A549 (cell line): ENCODE results near the gene CCDC187. TPM values are rescaled to one million over a fixed set of nuclear protein-coding genes. Genes with fewer than 3 reads are reported as not detected.

Experiments used
- ATAC-seq, 2 experiments: fragments of 200-7000 bp in 1 of 2; fragments of >200 bp in 1 of 2; cut with Nextera tagmentation in 1 of 2; cut with Tn5 transposase in 1 of 2; 3 replicates each; pipeline versions ENCODE4 v1.8.0 to v1.9.1; 2018 to 2020; ENCODE audit warnings: mild to moderate bottlenecking in 1 of 2, moderate library complexity in 1 of 2
- CTCF ChIA-PET: fragments of 300-600 bp; sonication (Branson Sonifier 250); formaldehyde crosslinking; extraction: SDS; loops from one replicate; lab custom pipeline; 2021; ENCODE audit warnings: antibody characterized with exemption, inconsistent platforms; lab: Yijun Ruan, JAX
- POLR2A ChIA-PET: fragments of 350-600 bp; formaldehyde crosslinking; extraction: SDS; loops from one replicate; lab custom pipeline; 2021; ENCODE audit warnings: antibody characterized with exemption, inconsistent platforms; lab: Yijun Ruan, JAX
- DNase-seq, 2 experiments: peaks; one replicate each; pipeline versions ENCODE4 v3.0.0 to v3.0.0-alpha.2; 2011 to 2016; ENCODE audit warnings: low read depth in 1 of 2, low spot score in 1 of 2
- FAIRE-seq: peaks from 2 replicates; lab custom pipeline; 2011; peaks lifted over from hg19 to GRCh38; lab: Jason Lieb, UNC
- H3K27ac ChIP-seq, 2 experiments: fragments of >200 bp; sonication (Bioruptor Twin); formaldehyde crosslinking; 3 replicates each; pipeline ENCODE4 v1.5.1; 2016 to 2017
- H3K4me1 ChIP-seq: fragments of >200 bp; sonication (Bioruptor Twin); formaldehyde crosslinking; 3 replicates; pipeline ENCODE4 v1.6.1; 2016
- H3K4me2 ChIP-seq: fragments of >200 bp; sonication (Bioruptor Twin); formaldehyde crosslinking; 3 replicates; pipeline ENCODE4 v1.6.1; 2016
- H3K4me3 ChIP-seq: fragments of >200 bp; sonication (Bioruptor Twin); formaldehyde crosslinking; 3 replicates; pipeline ENCODE4 v1.5.1; 2016
- H3K9me3 ChIP-seq: fragments of >200 bp; sonication (Bioruptor Twin); formaldehyde crosslinking; 3 replicates; pipeline ENCODE4 v1.6.1; 2016
- ATOH8 ChIP-seq: fragments of 250-450 bp; sonication (Bioruptor Pico); IDR thresholded peaks from 2 replicates; pipeline ENCODE4 v1.5.0; 2020; ENCODE audit warnings: low read depth, mild to moderate bottlenecking, moderate library complexity
- CEBPB ChIP-seq, 2 experiments: fragments of >200 bp in 1 of 2; sonication (Bioruptor Twin) in 1 of 2; formaldehyde crosslinking in 1 of 2; IDR thresholded peaks; 2 replicates each; pipeline ENCODE4 v1.6.1; 2012 to 2016
- CHD2 ChIP-seq: fragments of 150-350 bp; IDR thresholded peaks from 2 replicates; pipeline ENCODE4 v1.6.1; 2014; ENCODE audit warnings: low read length; ENCODE audit not compliant: partially characterized antibody
- CHD4 ChIP-seq: fragments of 200-600 bp; sonication (generic); IDR thresholded peaks from 2 replicates; pipeline ENCODE4 v1.6.1; 2016; ENCODE audit warnings: antibody characterized with exemption, mild to moderate bottlenecking, borderline replicate concordance
- CTCF ChIP-seq: fragments of >200 bp; sonication (Bioruptor Twin); formaldehyde crosslinking; IDR thresholded peaks from 3 replicates; pipeline ENCODE4 v1.5.1; 2016
- EHF ChIP-seq: fragments of 250-450 bp; sonication (Bioruptor Pico); IDR thresholded peaks from 2 replicates; pipeline ENCODE4 v1.5.0; 2020; ENCODE audit warnings: mild to moderate bottlenecking
- FOSB ChIP-seq: fragments of 250-450 bp; sonication (Bioruptor Pico); IDR thresholded peaks from 2 replicates; pipeline ENCODE4 v1.5.0; 2020; ENCODE audit warnings: mild to moderate bottlenecking, moderate library complexity
- FOSL2 ChIP-seq, 2 experiments: fragments of 450-650 bp in 1 of 2; fragments of >200 bp in 1 of 2; sonication (Bioruptor Twin) in 1 of 2; formaldehyde crosslinking; IDR thresholded peaks; 2 replicates each; pipeline versions ENCODE4 v1.5.0 to v1.6.1; 2016 to 2020; ENCODE audit warnings: mild to moderate bottlenecking in 1 of 2, moderate library complexity in 1 of 2
- GATA3 ChIP-seq: IDR thresholded peaks from 2 replicates; pipeline ENCODE4 v1.6.1; 2012; ENCODE audit warnings: borderline replicate concordance
- HEYL ChIP-seq: fragments of 250-450 bp; sonication (Bioruptor Pico); IDR thresholded peaks from 2 replicates; pipeline ENCODE4 v1.8.0; 2021; ENCODE audit warnings: mild to moderate bottlenecking, moderate library complexity
- HOXA7 ChIP-seq: fragments of 250-450 bp; sonication (Bioruptor Pico); IDR thresholded peaks from 2 replicates; pipeline ENCODE4 v1.5.0; 2020; ENCODE audit warnings: mild to moderate bottlenecking, moderate library complexity
- HOXB13 ChIP-seq: fragments of 250-450 bp; sonication (Bioruptor Pico); IDR thresholded peaks from 2 replicates; pipeline ENCODE4 v1.5.0; 2020; ENCODE audit warnings: low read depth, mild to moderate bottlenecking, moderate library complexity
- HOXB5 ChIP-seq: fragments of 250-450 bp; sonication (Bioruptor Pico); IDR thresholded peaks from 2 replicates; pipeline ENCODE4 v1.5.0; 2020; ENCODE audit warnings: mild to moderate bottlenecking, moderate library complexity
- JUNB ChIP-seq: fragments of >200 bp; sonication (Bioruptor Twin); formaldehyde crosslinking; IDR thresholded peaks from 2 replicates; pipeline ENCODE4 v1.6.1; 2016
- KDM5A ChIP-seq: fragments of 200-600 bp; sonication (generic); IDR thresholded peaks from 2 replicates; pipeline ENCODE4 v1.6.1; 2016; ENCODE audit warnings: antibody characterized with exemption, mild to moderate bottlenecking
- MAX ChIP-seq: IDR thresholded peaks from 2 replicates; pipeline ENCODE4 v1.6.1; 2012
- MAZ ChIP-seq: fragments of 150-350 bp; IDR thresholded peaks from 2 replicates; pipeline ENCODE4 v1.6.1; 2014; ENCODE audit warnings: antibody characterized with exemption, low read depth, low read length, borderline replicate concordance
- PHF8 ChIP-seq: fragments of 200-600 bp; sonication (generic); IDR thresholded peaks from 2 replicates; pipeline ENCODE4 v1.6.1; 2016; ENCODE audit warnings: low read depth, mild to moderate bottlenecking, antibody characterized with exemption, moderate library complexity, borderline replicate concordance
- RAD21 ChIP-seq, 2 experiments: fragments of >200 bp in 1 of 2; sonication (Bioruptor Twin) in 1 of 2; formaldehyde crosslinking in 1 of 2; IDR thresholded peaks in 1 of 2; conservative IDR thresholded peaks in 1 of 2; 2 replicates in 1 of 2; 3 replicates in 1 of 2; pipeline ENCODE4 v1.6.1; 2012 to 2018; ENCODE audit warnings: inconsistent platforms in 1 of 2
- SMC3 ChIP-seq: fragments of >200 bp; sonication (Bioruptor Twin); formaldehyde crosslinking; IDR thresholded peaks from 3 replicates; pipeline ENCODE4 v1.6.1; 2018; ENCODE audit warnings: inconsistent platforms
- SREBF2 ChIP-seq: fragments of 450-650 bp; IDR thresholded peaks from 2 replicates; pipeline ENCODE4 v1.6.1; 2014; ENCODE audit warnings: mild to moderate bottlenecking, moderate library complexity
- TFCP2L1 ChIP-seq: fragments of 250-450 bp; sonication (Bioruptor Pico); IDR thresholded peaks from 2 replicates; pipeline ENCODE4 v1.5.0; 2021; ENCODE audit warnings: mild to moderate bottlenecking
- TP53 ChIP-seq: fragments of 250-450 bp; sonication (Bioruptor Pico); IDR thresholded peaks from 2 replicates; pipeline ENCODE4 v1.5.0; 2021; ENCODE audit warnings: mild to moderate bottlenecking, moderate library complexity
- WGBS: methylation state at CpG from one replicate; pipeline ENCODE4 v1.1.6; 2017; ENCODE audit errors: missing lambda C conversion rate; 5-methylcytosine and 5-hydroxymethylcytosine counted together
- polyA plus RNA-seq, 4 experiments: library from polyadenylated mRNA; depleted of rRNA in 3 of 4; stranded (reverse); fragments of >200 nt; fragmentation: RNase III in 1 of 4; extraction: RNeasy Plus Mini Kit Qiagen cat#74134 plus additional on column Dnase treatment in 1 of 4; gene quantifications; 2 replicates in 3 of 4; 3 replicates in 1 of 4; pipeline ENCODE4 v1.2.3, GENCODE V29; 2011 to 2017

Gene CCDC187
- polyA plus RNA-seq, 2 of the 4 experiments (the other 2 are of a cell fraction), result under 0.01 TPM; not detected in 1

DNA sequence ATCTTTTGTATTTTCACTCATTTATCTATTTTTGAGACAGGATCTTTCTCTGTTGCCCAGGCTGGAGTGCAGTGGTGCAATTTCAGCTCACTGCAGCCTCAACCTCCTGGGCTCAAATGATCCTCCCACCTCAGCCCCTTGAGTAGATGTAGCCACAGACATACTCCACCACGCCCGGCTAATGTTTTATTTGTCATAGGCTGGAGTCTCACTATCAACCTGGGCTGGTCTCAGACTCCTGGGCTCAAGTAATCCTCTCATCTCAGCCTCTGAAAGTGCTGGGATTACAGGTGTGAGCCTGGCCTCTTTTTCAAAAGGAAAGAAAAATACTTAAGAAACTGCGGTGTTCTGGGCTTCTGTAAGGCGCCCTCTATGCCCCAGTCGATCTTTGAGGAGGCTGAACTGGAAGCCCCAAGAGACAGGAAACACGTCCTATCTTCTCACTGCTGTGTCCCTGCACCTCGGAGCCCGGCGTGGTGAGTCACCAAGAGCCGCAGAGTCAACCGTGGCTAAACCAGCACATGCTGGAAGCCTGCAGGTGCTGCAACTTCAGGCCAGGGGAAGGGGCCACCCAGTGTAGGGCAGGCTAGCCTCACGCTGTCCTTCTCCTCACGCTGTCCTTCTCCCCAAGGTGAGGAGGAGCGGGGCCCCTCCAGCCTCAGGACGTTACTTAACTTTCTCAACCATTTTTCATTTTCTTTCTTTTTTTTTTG, 83.7 kb downstream of the CCDC187 start:
- no peak for FAIRE-seq
- CTCF ChIA-PET, result interaction anchor here (0.7 to 4.5 kb wide), 5 partner anchors 10 to 64 kb away, joined by 3 to 24 read pairs (median 4); no protein-coding TSS in a partner anchor
- POLR2A ChIA-PET, result no interaction called here
- DNase-seq, result peak in 1 of 2 experiments; percentile 44
- peak; percentile 79 to 80 for ATAC-seq
- peak overlapping the region in 1 of 2 experiments; percentile 6; a peak in 1 of 6 replicates for H3K27ac ChIP-seq
- WGBS, result 41% methylated on average over 15 of the region's 15 CpGs
- no peaks in the 10 kb centered on the region for H3K9me3 ChIP-seq
- peaks cover 17% of the 10 kb centered on the region for H3K4me1 ChIP-seq
- no peak overlapping the region for H3K4me3 ChIP-seq
- peak overlapping the region; percentile 28 for H3K4me2 ChIP-seq
- no peak for TF ChIP-seq HOXB13 (CRISPR knock-in tag)
- TF ChIP-seq FOSL2 (IDR thresholded peaks at IDR 0.05), result no peak
- peak; percentile 63 for TF ChIP-seq FOSL2 (CRISPR knock-in tag; IDR thresholded peaks at IDR 0.05)

DNA sequence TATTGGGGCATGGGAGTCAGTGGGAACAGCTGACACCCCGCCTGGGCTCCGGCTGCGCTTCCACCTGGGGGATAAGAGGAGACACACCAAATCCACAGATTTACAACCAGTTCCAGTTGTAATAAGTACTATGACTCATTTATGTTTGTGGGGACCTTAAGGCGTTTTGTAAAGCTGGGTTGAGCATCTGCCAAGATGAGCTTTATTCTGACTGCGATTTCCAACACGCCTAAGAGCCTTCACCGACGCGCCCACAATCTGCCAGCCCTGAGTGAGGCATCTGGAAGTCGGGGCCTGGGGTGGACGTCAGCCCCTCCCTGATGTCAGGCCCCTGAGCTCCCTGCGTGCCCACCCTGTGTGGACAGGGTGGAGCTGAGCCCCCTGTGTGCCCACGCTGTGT, 84.6 kb downstream of the CCDC187 start:
- CTCF ChIA-PET, result interaction anchor here (1.0 to 4.5 kb wide), 8 partner anchors 10 to 136 kb away, joined by 3 to 24 read pairs (median 4); no protein-coding TSS in a partner anchor

GRCh38 chr9:136218673-136219072, 85.2 kb downstream of the CCDC187 start:
- peaks cover 17% of the 10 kb centered on the region for H3K4me1 ChIP-seq
- no peaks in the 10 kb centered on the region for H3K9me3 ChIP-seq
- H3K4me2 ChIP-seq, result no peak overlapping the region
- POLR2A ChIA-PET, result no interaction called here
- ATAC-seq (no peak; a peak in 1 of 6 replicates), FAIRE-seq (no peak), DNase-seq (no peak)
- WGBS, result 94% methylated on average over 15 of the region's 15 CpGs
- H3K27ac ChIP-seq, result no peak overlapping the region
- CTCF ChIA-PET, result interaction anchor here (1.0 to 4.8 kb wide), 12 partner anchors 8 to 137 kb away, joined by 3 to 61 read pairs (median 4); no protein-coding TSS in a partner anchor
- TF ChIP-seq EHF, result no peak
- no peak for TF ChIP-seq MAX
- no peak for TF ChIP-seq GATA3
- no peak for TF ChIP-seq CHD2
- no peak overlapping the region for H3K4me3 ChIP-seq

More for the DNA sequence above, 84.6 kb downstream of the CCDC187 start:
- no peaks in the 10 kb centered on the region for H3K9me3 ChIP-seq
- ATAC-seq, result no peak
- no peak overlapping the region; a peak in 1 of 6 replicates for H3K27ac ChIP-seq
- POLR2A ChIA-PET, result no interaction called here
- no peak overlapping the region for H3K4me2 ChIP-seq
- peaks cover 17% of the 10 kb centered on the region for H3K4me1 ChIP-seq
- no peak for FAIRE-seq
- DNase-seq, result no peak
- no peak overlapping the region for H3K4me3 ChIP-seq
- TF ChIP-seq HOXB5 (CRISPR knock-in tag), result no peak
- TF ChIP-seq MAZ, result no peak
- TF ChIP-seq, all 56 proteins: peak for 0
- WGBS, result 88% methylated on average over 13 of the region's 13 CpGs

- Histone ChIP-seq H3K9me3 (no peaks in the 10 kb centered on the region), H3K4me3 (no peak overlapping the region)
- FAIRE-seq, result no peak
- DNase-seq, result no peak
- CTCF ChIA-PET, result interaction anchor here (0.6 to 4.8 kb wide), 10 partner anchors 8 to 121 kb away, joined by 3 to 61 read pairs (median 4); no protein-coding TSS in a partner anchor
- ATAC-seq, result no peak
- no peak for TF ChIP-seq TFCP2L1 (CRISPR knock-in tag)
- TF ChIP-seq GATA3, result no peak
- TF ChIP-seq KDM5A, result no peak
- no peak for TF ChIP-seq SREBF2
- no peak for TF ChIP-seq SMC3
- no peak for TF ChIP-seq HOXB5 (CRISPR knock-in tag)
- no peak for TF ChIP-seq ATOH8 (CRISPR knock-in tag)
- no peak for TF ChIP-seq EHF
- TF ChIP-seq FOSB (CRISPR knock-in tag), result no peak
- TF ChIP-seq CHD4, result no peak
- TF ChIP-seq PHF8, result no peak
- no peak for TF ChIP-seq CEBPB (IDR thresholded peaks at IDR 0.05)
- TF ChIP-seq RAD21 (conservative IDR thresholded peaks at IDR 0.05 in 1 of 2, IDR thresholded peaks at IDR 0.05 in 1 of 2), result no peak
- no peak for TF ChIP-seq HEYL
- TF ChIP-seq HOXB13 (CRISPR knock-in tag), result no peak
- TF ChIP-seq CTCF, result no peak
- no peak for TF ChIP-seq HOXA7 (CRISPR knock-in tag)
- TF ChIP-seq TP53 (CRISPR knock-in tag), result no peak
- no peak for TF ChIP-seq JUNB
- TF ChIP-seq, all 56 proteins: peak for 0
- peaks cover 17% of the 10 kb centered on the region for H3K4me1 ChIP-seq
- H3K4me2 ChIP-seq, result no peak overlapping the region
- 96% methylated on average over 16 of the region's 16 CpGs for WGBS
- POLR2A ChIA-PET, result interaction anchor here (0.6 kb wide), 1 partner anchor 85 kb away, joined by 3 read pairs; no protein-coding TSS in a partner anchor
- H3K27ac ChIP-seq, result no peak overlapping the region
Measured at GRCh38 chr9:136218271-136218670, 85.6 kb downstream of the CCDC187 start.
